RWPE1 (cell line): ENCODE measurements around the gene PASK.

Source experiments
- CTCF ChIA-PET: fragments of 350-600 bp; sonication (Branson Sonifier 250); formaldehyde crosslinking; extraction: SDS; loops from one replicate; lab custom pipeline; 2021; lab: Yijun Ruan, JAX
- POLR2A ChIA-PET: fragments of 400-600 bp; formaldehyde crosslinking; extraction: SDS; loops from one replicate; lab custom pipeline; 2020; ENCODE audit warnings: antibody characterized with exemption; ENCODE audit not compliant: low non-redundant PET; lab: Yijun Ruan, JAX
- DNase-seq: peaks from one replicate; pipeline ENCODE4 v3.0.0; 2012; ENCODE audit warnings: low spot score
- H3K27ac ChIP-seq: fragments of 450-650 bp; 2 replicates; pipeline ENCODE4 v1.5.1; 2017
- TF ChIP-seq, protein P1 (sequence below): fragments of 450-650 bp; conservative IDR thresholded peaks from 2 replicates; pipeline ENCODE4 v1.5.1; 2017; ENCODE audit warnings: low read depth, mild to moderate bottlenecking

The PASK gene

DNA sequence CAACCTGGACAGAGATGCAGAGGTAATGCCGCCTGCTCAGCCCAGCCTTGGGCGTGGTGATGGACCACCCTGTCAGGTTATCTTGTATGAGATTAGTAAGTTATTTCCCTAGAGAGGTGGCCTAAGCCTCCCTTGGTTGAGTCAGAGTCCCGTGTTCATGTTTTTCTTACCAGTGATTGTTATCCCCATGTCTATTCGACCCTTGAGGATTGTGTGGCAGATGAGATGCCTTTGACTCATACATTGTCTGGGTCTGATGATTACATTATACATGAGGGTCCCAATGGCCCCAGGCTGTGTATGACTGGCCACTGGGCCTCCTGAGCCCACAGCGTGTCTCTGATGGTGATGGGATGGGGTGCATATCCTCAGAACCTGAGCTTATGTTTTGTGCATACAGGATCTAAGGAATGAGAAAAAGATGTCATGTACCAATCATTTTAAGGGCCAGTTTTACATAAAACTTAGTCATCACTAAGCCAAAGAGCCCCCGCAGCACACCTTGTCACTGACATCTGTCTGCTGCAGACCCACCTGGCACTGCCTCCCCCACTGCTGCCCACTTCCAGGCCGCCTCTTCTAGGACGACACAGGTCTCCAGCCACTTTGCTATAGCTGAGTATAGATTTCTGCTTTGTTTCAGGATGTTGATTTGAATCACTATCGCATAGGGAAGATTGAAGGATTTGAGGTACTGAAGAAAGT, 8.7 kb upstream of the PASK start:
- ChIA-PET CTCF (interaction anchor here (0.6 kb wide), 2 partner anchors 121 to 203 kb away, joined by 3 to 5 read pairs; no protein-coding TSS in a partner anchor), POLR2A (no interaction called here)
- H3K27ac ChIP-seq = no peak overlapping the region
- DNase-seq = no peak
- TF ChIP-seq, protein P1, sequence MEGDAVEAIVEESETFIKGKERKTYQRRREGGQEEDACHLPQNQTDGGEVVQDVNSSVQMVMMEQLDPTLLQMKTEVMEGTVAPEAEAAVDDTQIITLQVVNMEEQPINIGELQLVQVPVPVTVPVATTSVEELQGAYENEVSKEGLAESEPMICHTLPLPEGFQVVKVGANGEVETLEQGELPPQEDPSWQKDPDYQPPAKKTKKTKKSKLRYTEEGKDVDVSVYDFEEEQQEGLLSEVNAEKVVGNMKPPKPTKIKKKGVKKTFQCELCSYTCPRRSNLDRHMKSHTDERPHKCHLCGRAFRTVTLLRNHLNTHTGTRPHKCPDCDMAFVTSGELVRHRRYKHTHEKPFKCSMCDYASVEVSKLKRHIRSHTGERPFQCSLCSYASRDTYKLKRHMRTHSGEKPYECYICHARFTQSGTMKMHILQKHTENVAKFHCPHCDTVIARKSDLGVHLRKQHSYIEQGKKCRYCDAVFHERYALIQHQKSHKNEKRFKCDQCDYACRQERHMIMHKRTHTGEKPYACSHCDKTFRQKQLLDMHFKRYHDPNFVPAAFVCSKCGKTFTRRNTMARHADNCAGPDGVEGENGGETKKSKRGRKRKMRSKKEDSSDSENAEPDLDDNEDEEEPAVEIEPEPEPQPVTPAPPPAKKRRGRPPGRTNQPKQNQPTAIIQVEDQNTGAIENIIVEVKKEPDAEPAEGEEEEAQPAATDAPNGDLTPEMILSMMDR = no peak

DNA sequence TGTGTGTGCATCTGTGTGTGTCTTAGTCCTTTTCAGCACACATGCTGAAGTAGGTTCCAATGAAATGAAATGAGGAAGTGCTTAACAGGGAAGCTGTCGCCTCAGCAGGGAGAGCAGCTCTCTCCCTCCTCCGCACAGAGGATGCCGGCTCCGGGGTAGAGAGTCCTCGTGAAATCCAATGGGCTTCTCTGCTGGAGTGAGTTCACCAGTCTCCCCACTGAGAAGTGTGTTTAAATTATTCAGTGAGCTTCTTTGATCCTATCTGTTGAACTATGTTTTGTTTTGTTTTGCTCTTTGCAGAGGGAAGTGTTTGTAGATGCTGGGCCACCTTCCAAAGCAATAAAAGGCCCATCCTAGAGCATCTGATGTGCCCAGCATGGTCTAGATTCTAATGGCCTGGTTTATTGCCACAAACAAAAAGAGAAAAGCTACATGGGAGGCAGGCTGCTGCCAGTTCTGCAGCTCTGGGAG, 7.7 kb upstream of the PASK start:
- TF ChIP-seq, protein P1 = no peak
- DNase-seq = no peak
- ChIA-PET CTCF (no interaction called here), POLR2A (no interaction called here)
- H3K27ac ChIP-seq = no peak overlapping the region

DNA sequence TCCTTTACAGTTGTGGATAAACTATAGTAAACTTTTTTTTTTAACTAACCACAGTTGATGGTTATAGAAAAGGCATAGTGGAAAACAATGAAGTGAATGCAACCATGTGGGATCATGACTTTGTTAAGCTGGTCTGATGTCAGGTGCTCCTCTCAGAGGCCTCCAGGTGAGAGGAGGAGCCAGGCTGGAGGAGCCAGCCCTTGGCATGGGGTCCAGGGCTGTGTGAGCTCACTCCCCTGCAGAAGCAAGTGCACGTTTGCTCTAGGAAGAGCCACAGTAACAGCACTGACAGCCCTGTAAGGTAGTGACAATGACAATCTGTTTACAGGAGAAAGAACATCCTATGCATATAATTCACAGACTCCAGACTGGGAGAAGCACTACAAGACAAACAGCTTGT, 6.7 kb upstream of the PASK start:
- TF ChIP-seq, protein P1 = no peak
- H3K27ac ChIP-seq = no peak overlapping the region
- DNase-seq = no peak
- ChIA-PET CTCF (no interaction called here), POLR2A (no interaction called here)

DNA sequence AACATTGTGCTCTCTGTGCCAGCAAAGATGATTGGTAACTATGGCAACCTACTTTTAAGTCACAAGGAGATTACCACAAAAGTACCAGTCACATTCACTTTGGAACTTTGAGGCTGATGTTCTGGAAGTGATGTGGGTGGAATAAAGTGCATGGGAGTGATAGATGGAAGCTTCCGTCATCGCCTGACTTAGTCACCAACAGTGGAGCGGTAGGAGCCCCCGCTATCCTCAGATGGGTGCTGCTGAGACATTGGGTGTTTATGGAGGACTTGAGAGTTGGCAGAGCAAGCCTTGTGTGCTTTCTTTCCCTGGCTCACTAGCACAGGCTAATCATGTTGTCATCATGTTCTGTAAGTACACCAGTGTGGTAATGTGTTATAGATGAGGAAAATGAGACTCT, 5.6 kb upstream of the PASK start:
- TF ChIP-seq, protein P1 = no peak
- H3K27ac ChIP-seq = no peak overlapping the region
- POLR2A ChIA-PET = no interaction called here
- CTCF ChIA-PET = interaction anchor here (0.5 kb wide), 1 partner anchor 34 kb away, joined by 4 read pairs; no protein-coding TSS in a partner anchor
- DNase-seq = no peak

DNA sequence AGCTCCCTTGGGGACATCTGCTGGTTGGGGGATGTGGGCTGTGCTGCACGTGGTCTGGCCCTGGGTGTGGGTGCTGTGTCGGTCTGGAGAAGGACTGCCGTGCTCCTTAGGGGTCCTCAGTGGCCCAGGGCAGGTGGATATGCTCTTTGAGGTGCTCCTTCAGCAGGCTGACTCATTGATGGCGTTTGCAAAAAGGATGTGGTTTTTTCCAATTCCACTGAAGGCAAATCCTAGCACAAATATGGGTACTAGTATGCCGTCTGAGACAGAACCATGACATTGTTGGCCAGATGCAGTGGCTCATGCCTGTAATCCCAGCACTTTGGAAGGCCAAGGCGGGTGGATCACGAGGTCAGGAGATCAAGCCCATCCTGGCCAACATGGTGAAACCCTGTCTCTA, 4.3 kb upstream of the PASK start:
- CTCF ChIA-PET = interaction anchor here (0.5 kb wide), 1 partner anchor 250 kb away, joined by 4 read pairs; no protein-coding TSS in a partner anchor
- H3K27ac ChIP-seq = no peak overlapping the region
- DNase-seq = no peak
- TF ChIP-seq, protein P1 = no peak
- POLR2A ChIA-PET = no interaction called here

DNA sequence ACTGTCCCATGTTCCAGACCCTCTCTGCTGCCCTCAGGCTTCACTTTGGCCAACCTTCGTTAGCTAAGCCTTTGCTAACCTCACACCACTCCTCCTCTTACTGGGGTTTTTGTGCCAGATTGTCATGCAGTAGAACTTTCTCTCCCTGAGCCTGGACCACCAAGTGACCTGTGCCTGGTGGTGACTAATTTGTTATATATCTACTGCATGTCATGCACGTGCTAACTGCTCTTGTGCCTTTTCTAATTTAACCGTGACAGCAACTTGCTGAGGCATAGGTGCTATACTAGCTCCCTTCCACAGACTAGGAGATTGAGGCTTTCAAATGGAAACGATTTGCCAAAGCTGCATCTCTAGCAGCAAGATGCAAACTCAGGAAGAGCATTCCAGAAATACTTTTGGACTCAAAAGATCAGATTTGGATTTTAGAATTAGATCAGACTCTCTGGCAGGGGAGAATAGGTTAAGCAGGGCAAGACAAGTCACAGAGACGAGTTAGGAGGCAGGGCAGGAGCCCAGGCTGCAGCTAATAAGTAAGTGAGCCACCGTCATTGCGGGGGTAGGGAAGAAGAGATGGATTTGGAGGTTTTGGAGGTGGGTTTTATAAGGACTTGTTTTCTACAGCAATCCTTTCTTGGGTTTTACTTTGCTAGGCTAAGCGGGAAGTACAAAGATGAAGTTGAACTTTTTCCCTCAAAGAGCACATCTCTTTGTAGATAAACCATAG, 2.8 kb upstream of the PASK start:
- DNase-seq = no peak
- CTCF ChIA-PET = no interaction called here
- POLR2A ChIA-PET = no interaction called here
- no peak overlapping the region for H3K27ac ChIP-seq
- TF ChIP-seq, protein P1 = no peak
